NCI-H510A treated with DMSO at 0.1 percent for 48 hours (cell line): ENCODE results near the gene ABCC1.
A peak's percentile ranks its signal among the peaks of the same experiment; 100 is the strongest.
"Not testable (repeated sequence)": the region's sequence is repeated elsewhere in the genome, so short reads cannot be mapped to it uniquely, and the experiment has no call there.

Experiments used
- DNase-seq: peaks from one replicate; lab custom pipeline; 2025; lab: John Stamatoyannopoulos, UW

ABCC1 gene

GRCh38 chr16:15967655-15968315 is 18.4 kb downstream of the ABCC1 start:
- no peak for DNase-seq

GRCh38 chr16:15970202-15970601 is 20.8 kb downstream of the ABCC1 start:
- DNase-seq: no peak

- no peak for DNase-seq
Observed at GRCh38 chr16:15970743-15971439, 21.5 kb downstream of the ABCC1 start.

GRCh38 chr16:15971440-15971815 is 22.0 kb downstream of the ABCC1 start:
- no peak for DNase-seq

- DNase-seq: no peak
Observed at GRCh38 chr16:15972046-15972868, 22.8 kb downstream of the ABCC1 start.

- no peak for DNase-seq
Observed at GRCh38 chr16:15973421-15973820, 24.0 kb downstream of the ABCC1 start.

GRCh38 chr16:15974057-15974456 is 24.6 kb downstream of the ABCC1 start:
- DNase-seq: no peak

- DNase-seq: no peak
Observed at GRCh38 chr16:15975172-15975571, 25.8 kb downstream of the ABCC1 start.

GRCh38 chr16:15976225-15976812 is 26.9 kb downstream of the ABCC1 start:
- DNase-seq: no peak

- DNase-seq: no peak
Observed at GRCh38 chr16:15976929-15977637, 27.7 kb downstream of the ABCC1 start.

GRCh38 chr16:15979801-15980200 is 30.4 kb downstream of the ABCC1 start:
- no peak for DNase-seq

GRCh38 chr16:15980329-15980728 is 30.9 kb downstream of the ABCC1 start:
- DNase-seq: no peak

- DNase-seq: no peak
Observed at GRCh38 chr16:15981382-15981781, 32.0 kb downstream of the ABCC1 start.

- not testable (repeated sequence) for DNase-seq
Observed at GRCh38 chr16:15982194-15982915, 32.9 kb downstream of the ABCC1 start.

GRCh38 chr16:15983898-15984297 is 34.5 kb downstream of the ABCC1 start:
- no peak for DNase-seq

- DNase-seq: no peak
Observed at GRCh38 chr16:15985144-15985543, 35.7 kb downstream of the ABCC1 start.

GRCh38 chr16:15986261-15986660 is 36.8 kb downstream of the ABCC1 start:
- DNase-seq: no peak

GRCh38 chr16:15988268-15989013 is 39.0 kb downstream of the ABCC1 start:
- DNase-seq: peak; percentile 35

- no peak for DNase-seq
Observed at GRCh38 chr16:15990902-15991301, 41.5 kb downstream of the ABCC1 start.

- no peak for DNase-seq
Observed at GRCh38 chr16:15993128-15993527, 43.7 kb downstream of the ABCC1 start.

GRCh38 chr16:15993541-15993940 is 44.1 kb downstream of the ABCC1 start:
- DNase-seq: no peak
